ENCODE results near the gene ASF1B.

GRCh38 chr19:14091081-14091812 lies 45.1 kb downstream of the ASF1B start:
- TF ChIP-seq CTCF (IDR thresholded peaks at IDR 0.05; ENCODE audit: low read depth, low read length, poor library complexity, severe bottlenecking): peak; percentile 76
- TF ChIP-seq EZH2phosphoT487 (IDR thresholded peaks at IDR 0.05; ENCODE audit: borderline replicate concordance, low read length): no peak

All from DOHH2 (cell line).